Breast epithelium (tissue), 3 donors: Measurements from ENCODE around the gene DRICH1.

ENCODE experiments used
- POLR2A ChIP-seq: fragments of 450-650 bp; IDR thresholded peaks from one replicate; pipeline ENCODE4 v1.6.1; 2016; ENCODE audit warnings: antibody characterized with exemption, mild to moderate bottlenecking, moderate library complexity
- TF ChIP-seq, protein P1 (sequence below), 3 donors: fragments of 450-650 bp; IDR thresholded peaks; one replicate each; pipeline ENCODE4 v1.5.1; 2016 to 2017; ENCODE audit warnings: antibody characterized with exemption in 3 of 3, mild to moderate bottlenecking in 3 of 3, moderate library complexity in 3 of 3

DNA sequence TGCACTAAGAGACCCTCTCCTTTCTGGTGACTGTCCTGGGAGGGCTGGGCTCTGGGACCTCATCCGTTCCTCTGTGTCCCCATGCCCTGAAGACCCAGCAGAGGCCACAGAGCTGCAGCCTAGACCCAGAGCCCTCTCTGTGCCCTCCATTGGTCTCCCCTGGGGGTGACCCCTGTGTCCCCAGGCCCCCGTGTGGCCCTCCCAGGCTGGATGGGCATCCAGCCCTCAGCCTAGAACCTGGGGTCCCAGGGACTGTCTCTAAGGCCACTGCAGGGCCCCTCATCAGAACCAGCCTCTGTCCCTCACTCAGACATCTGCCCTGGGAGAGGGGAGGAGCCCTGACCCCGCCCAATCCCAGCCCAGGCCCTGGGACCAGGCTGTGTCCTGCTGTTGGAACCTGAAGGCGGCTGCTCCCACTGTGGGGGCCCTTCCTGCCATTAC, 57.7 kb downstream of the DRICH1 start:
- no peak for TF ChIP-seq POLR2A
- TF ChIP-seq, protein P1, sequence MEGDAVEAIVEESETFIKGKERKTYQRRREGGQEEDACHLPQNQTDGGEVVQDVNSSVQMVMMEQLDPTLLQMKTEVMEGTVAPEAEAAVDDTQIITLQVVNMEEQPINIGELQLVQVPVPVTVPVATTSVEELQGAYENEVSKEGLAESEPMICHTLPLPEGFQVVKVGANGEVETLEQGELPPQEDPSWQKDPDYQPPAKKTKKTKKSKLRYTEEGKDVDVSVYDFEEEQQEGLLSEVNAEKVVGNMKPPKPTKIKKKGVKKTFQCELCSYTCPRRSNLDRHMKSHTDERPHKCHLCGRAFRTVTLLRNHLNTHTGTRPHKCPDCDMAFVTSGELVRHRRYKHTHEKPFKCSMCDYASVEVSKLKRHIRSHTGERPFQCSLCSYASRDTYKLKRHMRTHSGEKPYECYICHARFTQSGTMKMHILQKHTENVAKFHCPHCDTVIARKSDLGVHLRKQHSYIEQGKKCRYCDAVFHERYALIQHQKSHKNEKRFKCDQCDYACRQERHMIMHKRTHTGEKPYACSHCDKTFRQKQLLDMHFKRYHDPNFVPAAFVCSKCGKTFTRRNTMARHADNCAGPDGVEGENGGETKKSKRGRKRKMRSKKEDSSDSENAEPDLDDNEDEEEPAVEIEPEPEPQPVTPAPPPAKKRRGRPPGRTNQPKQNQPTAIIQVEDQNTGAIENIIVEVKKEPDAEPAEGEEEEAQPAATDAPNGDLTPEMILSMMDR (IDR thresholded peaks at IDR 0.05), result no peak
